K562 (cell line): ENCODE measurements around the gene DNAH9. TPM values are rescaled to one million over a fixed set of nuclear protein-coding genes. Genes with fewer than 3 reads are reported as not detected.

Experiments
- ATAC-seq: fragments of 200-7000 bp; cut with Tn5 transposase; 3 replicates; pipeline ENCODE4 v1.9.1; 2020; ENCODE audit warnings: moderate library complexity
- BruUV-seq: library from RNA; stranded (reverse); fragments of 400-500 nt; replicated peaks from 2 replicates; lab custom pipeline; 2021; lab: Mats Ljungman, UMichigan
- CTCF ChIA-PET: fragments of 300-600 bp; formaldehyde crosslinking; extraction: SDS; loops from one replicate; lab custom pipeline; 2021; ENCODE audit warnings: low intra/inter-chr PET ratio; lab: Yijun Ruan, JAX
- POLR2A ChIA-PET: fragments of 300-600, 350-650 bp; sonication (Branson Sonifier 250); formaldehyde crosslinking; extraction: SDS; loops from one replicate; lab custom pipeline; 2021; ENCODE audit warnings: antibody characterized with exemption, inconsistent platforms; lab: Yijun Ruan, JAX
- DNase-seq, 4 experiments: peaks; one replicate each; pipeline versions ENCODE4 v3.0.0 to v3.0.0-alpha.2; 2011 to 2018; ENCODE audit warnings: low spot score in 3 of 4, mixed read lengths in 3 of 4; ENCODE audit errors: extremely low read depth in 1 of 4
- FAIRE-seq: peaks from 2 replicates; lab custom pipeline; 2011; peaks lifted over from hg19 to GRCh38; lab: Jason Lieb, UNC
- H2AFZ ChIP-seq: 2 replicates; pipeline ENCODE4 v1.6.0; 2011; ENCODE audit warnings: low read depth, low read length, control low read depth, inconsistent platforms
- H3K27ac ChIP-seq: fragments of 200-600 bp; 3 replicates; pipeline ENCODE4 v1.8.0; 2011; ENCODE audit warnings: low read depth, mild to moderate bottlenecking, control low read depth, inconsistent platforms, low read length, moderate library complexity, mixed read lengths; ENCODE audit errors: extremely low read depth
- H3K27me3 ChIP-seq, 2 experiments: fragments of 300-600 bp in 1 of 2; 2 replicates in 1 of 2; 3 replicates in 1 of 2; pipeline versions ENCODE4 v1.6.0 to v1.8.0; 2011; ENCODE audit warnings: inconsistent platforms in 2 of 2, low read length in 2 of 2, mild to moderate bottlenecking in 1 of 2, mixed read lengths in 1 of 2, moderate library complexity in 1 of 2; ENCODE audit not compliant: control insufficient read depth in 2 of 2, insufficient read depth in 2 of 2
- H3K36me3 ChIP-seq: fragments of 300-600 bp; 3 replicates; pipeline ENCODE4 v1.8.0; 2011; ENCODE audit warnings: mild to moderate bottlenecking, low read length, inconsistent platforms; ENCODE audit not compliant: control insufficient read depth, insufficient read depth
- H3K4me1 ChIP-seq, 2 experiments: fragments of 200-600 bp in 1 of 2; replicated peaks in 1 of 2; 2 replicates in 1 of 2; 3 replicates in 1 of 2; pipeline versions ENCODE4 v1.5.1 to v1.8.0; 2011; ENCODE audit warnings: inconsistent platforms in 2 of 2, low read length in 2 of 2, mild to moderate bottlenecking in 1 of 2, mixed read lengths in 1 of 2, moderate library complexity in 1 of 2; ENCODE audit not compliant: control insufficient read depth in 2 of 2, insufficient read depth in 2 of 2
- H3K4me2 ChIP-seq: 2 replicates; pipeline ENCODE4 v1.6.1; 2011; ENCODE audit warnings: low read length, control low read depth, inconsistent platforms, mixed read lengths; ENCODE audit not compliant: insufficient read depth
- H3K4me3 ChIP-seq: fragments of 200-600 bp; sonication (generic), shearing (Covaris generic); 2 replicates; pipeline ENCODE4 v1.5.1; 2016; ENCODE audit warnings: control low read depth, inconsistent platforms
- H3K79me2 ChIP-seq: fragments of 200-600 bp; 3 replicates; pipeline ENCODE4 v1.8.0; 2011; ENCODE audit warnings: low read length, inconsistent platforms; ENCODE audit not compliant: control insufficient read depth, insufficient read depth
- H3K9ac ChIP-seq, 2 experiments: 2 replicates each; pipeline versions ENCODE4 v1.6.0 to v1.6.1; 2011; ENCODE audit warnings: low read depth in 2 of 2, low read length in 2 of 2, control low read depth in 1 of 2, inconsistent platforms in 1 of 2, mild to moderate bottlenecking in 1 of 2, mixed read lengths in 1 of 2; ENCODE audit not compliant: insufficient read depth in 1 of 2
- H3K9me1 ChIP-seq: one replicate; pipeline ENCODE4 v1.6.0; 2011; ENCODE audit warnings: inconsistent platforms, mild to moderate bottlenecking, low read length, moderate library complexity; ENCODE audit not compliant: control insufficient read depth, insufficient read depth
- H3K9me3 ChIP-seq: replicated peaks from 2 replicates; pipeline ENCODE4 v1.5.1; 2011; ENCODE audit warnings: low read depth, low read length, inconsistent platforms; ENCODE audit not compliant: control insufficient read depth, insufficient read depth
- H4K20me1 ChIP-seq: replicated peaks from 2 replicates; pipeline ENCODE4 v1.6.1; 2011; ENCODE audit warnings: low read length, inconsistent platforms, mixed read lengths; ENCODE audit not compliant: control insufficient read depth, insufficient read depth
- ATF7 ChIP-seq: fragments of 450-650 bp; IDR thresholded peaks from 2 replicates; pipeline ENCODE4 v1.7.1; 2014; ENCODE audit warnings: mild to moderate bottlenecking, moderate library complexity
- DNMT1 ChIP-seq: fragments of 450-650 bp; IDR thresholded peaks from 2 replicates; pipeline ENCODE4 v1.6.1; 2016; ENCODE audit warnings: antibody characterized with exemption, mild to moderate bottlenecking
- ELF4 ChIP-seq: fragments of 450-650 bp; formaldehyde crosslinking; IDR thresholded peaks from 2 replicates; pipeline ENCODE4 v1.4.0; 2022; ENCODE audit warnings: missing genetic modification characterization
- JUN ChIP-seq, 2 experiments: sonication (generic) in 1 of 2; formaldehyde crosslinking in 1 of 2; IDR thresholded peaks; 2 replicates each; pipeline versions ENCODE4 v1.6.1 to v1.8.0; 2012 to 2022; ENCODE audit warnings: borderline replicate concordance in 2 of 2, mild to moderate bottlenecking in 2 of 2, improper control_type of control experiment in 1 of 2, low read depth in 1 of 2, low read length in 1 of 2, missing genetic modification reagents in 1 of 2
- MAFG ChIP-seq: fragments of 450-650 bp; conservative IDR thresholded peaks from 2 replicates; pipeline ENCODE4 v1.6.1; 2016; ENCODE audit warnings: missing genetic modification characterization, missing compliant biosample characterization
- PPARD ChIP-seq: fragments of 250-450 bp; sonication (Bioruptor Pico); IDR thresholded peaks from 2 replicates; pipeline ENCODE4 v1.8.0; 2022; ENCODE audit warnings: inconsistent platforms, mild to moderate bottlenecking, moderate library complexity
- PTRF ChIP-seq: fragments of 450-650 bp; IDR thresholded peaks from 2 replicates; pipeline ENCODE4 v1.6.1; 2016; ENCODE audit warnings: mild to moderate bottlenecking, missing genetic modification characterization, missing compliant biosample characterization
- RNF2 ChIP-seq: sonication (generic); IDR thresholded peaks from 2 replicates; pipeline ENCODE4 v1.6.1; 2016
- SMAD2 ChIP-seq: fragments of 150-350 bp; IDR thresholded peaks from 2 replicates; pipeline ENCODE4 v1.6.1; 2014; ENCODE audit warnings: low read depth, mild to moderate bottlenecking, low read length
- SP1 ChIP-seq: sonication (generic); formaldehyde crosslinking; IDR thresholded peaks from 2 replicates; pipeline ENCODE4 v1.8.1; 2022; ENCODE audit warnings: mild to moderate bottlenecking, missing genetic modification reagents
- WHSC1 ChIP-seq: IDR thresholded peaks from one replicate; pipeline ENCODE4 v1.6.1; 2012; ENCODE audit warnings: low read length, control low read depth, inconsistent platforms
- ZBTB7A ChIP-seq: IDR thresholded peaks from 2 replicates; pipeline ENCODE4 v1.6.1; 2011; ENCODE audit warnings: low read depth, mild to moderate bottlenecking, low read length, moderate library complexity, borderline replicate concordance; ENCODE audit not compliant: control insufficient read depth
- ZNF407 ChIP-seq: fragments of 450-650 bp; IDR thresholded peaks from 2 replicates; pipeline ENCODE4 v1.6.1; 2016; ENCODE audit warnings: low read depth
- whole genome bisulfite sequencing: fragments of 100-300 bp; shearing (Covaris generic); methylation state at CpG from one replicate; pipeline ENCODE4 v1.1.6; 2016; ENCODE audit warnings: low coverage, mixed read lengths; ENCODE audit not compliant: insufficient coverage; ENCODE audit errors: missing lambda C conversion rate; 5-methylcytosine and 5-hydroxymethylcytosine counted together
- in situ Hi-C: fragments of 300-500 bp; cut with MboI; formaldehyde crosslinking; loops from 4 replicates; pipeline ENCODE4 v1.15.0; 2018; ENCODE audit warnings: inconsistent platforms, mixed read lengths
- intact Hi-C: fragments of 100-400 bp; cut with micrococcal nuclease; formaldehyde crosslinking; loops from 2 replicates; pipeline ENCODE4 v1.14.2; 2022
- polyA plus RNA-seq, 8 experiments: library from polyadenylated mRNA; depleted of rRNA in 4 of 8; stranded (reverse) in 5 of 8; unstranded in 3 of 8; fragments of >200 nt; fragmentation: Nextera tagmentation in 2 of 8; fragmentation: Illumina TruSeq in 1 of 8; extraction: Ambion mirVana in 2 of 8; extraction: Trizol in 1 of 8; gene quantifications; 2 replicates each; pipeline versions ENCODE4 v1.2.1 to v1.2.3, GENCODE V29; 2011 to 2014; ENCODE audit warnings: inconsistent platforms in 1 of 8, missing spikeins in 1 of 8
- total RNA-seq, 7 experiments: library from RNA; depleted of rRNA in 6 of 7; stranded (reverse); fragments of >200 nt in 6 of 7; fragmentation: Illumina TruSeq in 2 of 7; extraction: Trizol in 2 of 7; gene quantifications; 2 replicates each; pipeline versions ENCODE4 v1.2.1 to v1.2.3, GENCODE V29; 2011 to 2021; ENCODE audit warnings: low replicate concordance in 1 of 7

DNAH9 gene
- total and polyA plus RNA-seq, 9 of the 15 experiments (the other 6 are each of a cell fraction or from before 2014, with no cell fraction given), result not detected

GRCh38 chr17:11561281-11561680, 37.0 kb upstream of the DNAH9 start:
- Histone ChIP-seq H3K9ac (no peak overlapping the region), H3K36me3 (no peaks in the 10 kb centered on the region), H3K9me3 (no peaks in the 10 kb centered on the region), H3K4me1 (peaks cover 0 to 5% of the 10 kb centered on the region in 2 experiments; a peak in 2 of 5 replicates), H2AFZ (no peak overlapping the region), H3K4me3 (no peak overlapping the region), H3K27me3 (no peaks in the 10 kb centered on the region; a peak in 1 of 5 replicates), H3K9me1 (no peaks in the 10 kb centered on the region), H4K20me1 (no peaks in the 10 kb centered on the region), H3K27ac (no peak overlapping the region), H3K4me2 (no peak overlapping the region), H3K79me2 (no peaks in the 10 kb centered on the region)
- POLR2A ChIA-PET, result no interaction called here
- FAIRE-seq (no peak), DNase-seq (no peak), ATAC-seq (no peak)
- in situ Hi-C loops (no loop called here), intact Hi-C loops (no loop called here)
- CTCF ChIA-PET, result no interaction called here
- WGBS, result no CpG with 5 or more reads among the region's 1 CpG
- TF ChIP-seq WHSC1, result no peak
- TF ChIP-seq SP1 (CRISPR knock-in tag), result no peak
- TF ChIP-seq ATF7, result no peak
- TF ChIP-seq ZBTB7A, result no peak
- no peak for TF ChIP-seq DNMT1
- no peak for TF ChIP-seq PPARD
- TF ChIP-seq RNF2, result no peak
- no peak for TF ChIP-seq ELF4 (CRISPR knock-in tag)
- TF ChIP-seq MAFG (tag), result no peak
- no peak for TF ChIP-seq ZNF407
- no peak for TF ChIP-seq JUN (IDR thresholded peaks at IDR 0.05; ENCODE audit: borderline replicate concordance, low read depth, low read length)
- no peak for TF ChIP-seq JUN (CRISPR knock-in tag; IDR thresholded peaks at IDR 0.05; ENCODE audit: borderline replicate concordance)
- no peak for TF ChIP-seq SMAD2
- no peak for TF ChIP-seq PTRF (tag)
- no TSS peak for BruUV-seq
